Measurements from ENCODE around the gene NVL.

DNA sequence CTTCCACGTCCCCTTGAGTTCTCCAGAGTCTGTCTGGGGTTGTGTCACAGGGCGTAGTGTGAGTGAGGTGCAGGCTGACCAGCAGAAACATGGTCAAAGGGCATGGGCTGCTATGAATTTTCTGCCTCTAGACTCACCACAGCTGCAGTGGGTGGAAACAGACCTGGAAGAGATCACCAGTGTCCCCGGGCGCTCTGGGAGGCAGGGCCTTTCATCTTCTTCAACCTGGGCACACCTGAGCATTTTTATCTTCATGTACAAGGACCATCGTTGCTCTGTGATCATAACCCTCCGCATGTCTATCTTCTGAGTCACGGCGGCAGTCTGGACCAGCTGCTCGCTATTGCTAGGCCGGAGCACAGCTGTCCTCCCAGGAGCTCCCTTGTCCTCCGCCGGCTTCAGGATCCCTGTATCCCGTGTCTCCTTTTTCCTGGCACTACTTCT, 117.3 kb downstream of the NVL start:
- TF ChIP-seq, protein P1, sequence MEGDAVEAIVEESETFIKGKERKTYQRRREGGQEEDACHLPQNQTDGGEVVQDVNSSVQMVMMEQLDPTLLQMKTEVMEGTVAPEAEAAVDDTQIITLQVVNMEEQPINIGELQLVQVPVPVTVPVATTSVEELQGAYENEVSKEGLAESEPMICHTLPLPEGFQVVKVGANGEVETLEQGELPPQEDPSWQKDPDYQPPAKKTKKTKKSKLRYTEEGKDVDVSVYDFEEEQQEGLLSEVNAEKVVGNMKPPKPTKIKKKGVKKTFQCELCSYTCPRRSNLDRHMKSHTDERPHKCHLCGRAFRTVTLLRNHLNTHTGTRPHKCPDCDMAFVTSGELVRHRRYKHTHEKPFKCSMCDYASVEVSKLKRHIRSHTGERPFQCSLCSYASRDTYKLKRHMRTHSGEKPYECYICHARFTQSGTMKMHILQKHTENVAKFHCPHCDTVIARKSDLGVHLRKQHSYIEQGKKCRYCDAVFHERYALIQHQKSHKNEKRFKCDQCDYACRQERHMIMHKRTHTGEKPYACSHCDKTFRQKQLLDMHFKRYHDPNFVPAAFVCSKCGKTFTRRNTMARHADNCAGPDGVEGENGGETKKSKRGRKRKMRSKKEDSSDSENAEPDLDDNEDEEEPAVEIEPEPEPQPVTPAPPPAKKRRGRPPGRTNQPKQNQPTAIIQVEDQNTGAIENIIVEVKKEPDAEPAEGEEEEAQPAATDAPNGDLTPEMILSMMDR (IDR thresholded peaks at IDR 0.05), result no peak
- no peak for TF ChIP-seq POLR2AphosphoS5 (IDR thresholded peaks at IDR 0.05; ENCODE audit: insufficient read depth in 1 of 2, low read depth in 1 of 2)
- no peak for TF ChIP-seq POLR2A (IDR thresholded peaks at IDR 0.05)

All from vagina (tissue), 2 donors.